Measurements from ENCODE around the gene DCANP1.

GRCh38 chr5:135472141-135472540 is 25.0 kb upstream of the DCANP1 start:
- TF ChIP-seq, protein P1, sequence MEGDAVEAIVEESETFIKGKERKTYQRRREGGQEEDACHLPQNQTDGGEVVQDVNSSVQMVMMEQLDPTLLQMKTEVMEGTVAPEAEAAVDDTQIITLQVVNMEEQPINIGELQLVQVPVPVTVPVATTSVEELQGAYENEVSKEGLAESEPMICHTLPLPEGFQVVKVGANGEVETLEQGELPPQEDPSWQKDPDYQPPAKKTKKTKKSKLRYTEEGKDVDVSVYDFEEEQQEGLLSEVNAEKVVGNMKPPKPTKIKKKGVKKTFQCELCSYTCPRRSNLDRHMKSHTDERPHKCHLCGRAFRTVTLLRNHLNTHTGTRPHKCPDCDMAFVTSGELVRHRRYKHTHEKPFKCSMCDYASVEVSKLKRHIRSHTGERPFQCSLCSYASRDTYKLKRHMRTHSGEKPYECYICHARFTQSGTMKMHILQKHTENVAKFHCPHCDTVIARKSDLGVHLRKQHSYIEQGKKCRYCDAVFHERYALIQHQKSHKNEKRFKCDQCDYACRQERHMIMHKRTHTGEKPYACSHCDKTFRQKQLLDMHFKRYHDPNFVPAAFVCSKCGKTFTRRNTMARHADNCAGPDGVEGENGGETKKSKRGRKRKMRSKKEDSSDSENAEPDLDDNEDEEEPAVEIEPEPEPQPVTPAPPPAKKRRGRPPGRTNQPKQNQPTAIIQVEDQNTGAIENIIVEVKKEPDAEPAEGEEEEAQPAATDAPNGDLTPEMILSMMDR (optimal IDR thresholded peaks at IDR 0.05 in 1 of 3, IDR thresholded peaks at IDR 0.05 in 1 of 3, conservative IDR thresholded peaks at IDR 0.05 in 1 of 3; ENCODE audit: extremely low read depth in 1 of 3, insufficient read depth in 2 of 3, low read length in 3 of 3) = no peak
- TF ChIP-seq EZH2 (IDR thresholded peaks at IDR 0.05; ENCODE audit: low read length) = no peak

All from keratinocyte (primary cell).